MM.1S (cell line): ENCODE data around the gene BBOX1.

Experiments used
- DNase-seq: peaks from one replicate; pipeline ENCODE4 v3.0.0-alpha.2; 2015
- H2AFZ ChIP-seq: fragments of 300-600 bp; sonication (generic); 2 replicates; pipeline ENCODE4 v1.6.0; 2016; ENCODE audit warnings: antibody characterized with exemption, low read length
- H3F3A ChIP-seq: fragments of 300-600 bp; sonication (generic); 2 replicates; pipeline ENCODE4 v1.6.1; 2016; ENCODE audit warnings: mild to moderate bottlenecking, antibody characterized with exemption, low read length, moderate library complexity, mixed read lengths; ENCODE audit not compliant: insufficient read depth
- H3K27ac ChIP-seq: fragments of 300-600 bp; sonication (generic); 2 replicates; pipeline ENCODE4 v1.5.1; 2016; ENCODE audit warnings: mild to moderate bottlenecking, low read length
- H3K27me3 ChIP-seq: fragments of 300-600 bp; sonication (generic); replicated peaks from 2 replicates; pipeline ENCODE4 v1.6.0; 2016; ENCODE audit warnings: low read length; ENCODE audit not compliant: insufficient read depth
- H3K36me3 ChIP-seq: fragments of 300-600 bp; sonication (generic); replicated peaks from 2 replicates; pipeline ENCODE4 v1.6.1; 2016; ENCODE audit warnings: mild to moderate bottlenecking, low read length, mixed read lengths; ENCODE audit not compliant: insufficient read depth
- H3K4me1 ChIP-seq: fragments of 300-600 bp; sonication (generic); 2 replicates; pipeline ENCODE4 v1.6.1; 2016; ENCODE audit warnings: low read length, mixed read lengths
- H3K4me2 ChIP-seq: fragments of 300-600 bp; sonication (generic); 2 replicates; pipeline ENCODE4 v1.6.0; 2016; ENCODE audit warnings: low read depth, low read length
- H3K4me3 ChIP-seq: fragments of 300-600 bp; sonication (generic); 2 replicates; pipeline ENCODE4 v1.5.1; 2016; ENCODE audit warnings: low read length, mixed read lengths
- H3K79me2 ChIP-seq: fragments of 300-600 bp; sonication (generic); 2 replicates; pipeline ENCODE4 v1.6.1; 2016; ENCODE audit warnings: mixed run types, low read length, mixed read lengths
- H3K9ac ChIP-seq: fragments of 300-600 bp; sonication (generic); 2 replicates; pipeline ENCODE4 v1.6.1; 2016; ENCODE audit warnings: low read length, mixed read lengths
- H3K9me2 ChIP-seq: fragments of 300-600 bp; sonication (generic); replicated peaks from 2 replicates; pipeline ENCODE4 v1.6.1; 2016; ENCODE audit warnings: mild to moderate bottlenecking, low read length, mixed read lengths; ENCODE audit not compliant: insufficient read depth
- H3K9me3 ChIP-seq: fragments of 300-600 bp; sonication (generic); replicated peaks from 2 replicates; pipeline ENCODE4 v1.6.1; 2016; ENCODE audit warnings: mild to moderate bottlenecking, low read length, mixed read lengths; ENCODE audit not compliant: insufficient read depth
- H4K20me1 ChIP-seq: fragments of 300-600 bp; sonication (generic); 2 replicates; pipeline ENCODE4 v1.6.1; 2016; ENCODE audit warnings: mild to moderate bottlenecking, low read length, moderate library complexity, mixed read lengths; ENCODE audit not compliant: insufficient read depth
- CTCF ChIP-seq: fragments of 300-600 bp; sonication (generic); IDR thresholded peaks from 2 replicates; pipeline ENCODE4 v1.5.1; 2016; ENCODE audit warnings: antibody characterized with exemption, low read length, mixed read lengths
- EZH2 ChIP-seq: fragments of 300-600 bp; sonication (generic); optimal IDR thresholded peaks from 2 replicates; pipeline ENCODE3; 2017; ENCODE audit warnings: low read depth, mild to moderate bottlenecking, antibody characterized with exemption, low read length, mixed read lengths
- EZH2phosphoT487 ChIP-seq: fragments of 300-600 bp; sonication (generic); IDR thresholded peaks from 2 replicates; pipeline ENCODE4 v1.6.1; 2018; ENCODE audit warnings: antibody characterized with exemption, low read length

BBOX1 gene

GRCh38 chr11:27058456-27058855 is 17.8 kb downstream of the BBOX1 start:
- no peaks in the 10 kb centered on the region for H3F3A ChIP-seq
- H3K27me3 ChIP-seq = no peaks in the 10 kb centered on the region
- H3K79me2 ChIP-seq = no peaks in the 10 kb centered on the region
- no peak for DNase-seq
- no peak overlapping the region for H3K4me3 ChIP-seq
- H4K20me1 ChIP-seq = no peaks in the 10 kb centered on the region
- H3K27ac ChIP-seq = no peak overlapping the region
- H3K9me2 ChIP-seq = no peaks in the 10 kb centered on the region
- no peak overlapping the region for H2AFZ ChIP-seq
- H3K36me3 ChIP-seq = no peaks in the 10 kb centered on the region
- no peak overlapping the region for H3K9ac ChIP-seq
- no peak overlapping the region for H3K4me2 ChIP-seq
- no peaks in the 10 kb centered on the region for H3K9me3 ChIP-seq
- no peaks in the 10 kb centered on the region for H3K4me1 ChIP-seq
- TF ChIP-seq CTCF (no peak), EZH2phosphoT487 (no peak), EZH2 (no peak)

- H3K27ac ChIP-seq = no peak overlapping the region
- no peaks in the 10 kb centered on the region for H3F3A ChIP-seq
- H3K9me3 ChIP-seq = no peaks in the 10 kb centered on the region
- H3K4me1 ChIP-seq = no peaks in the 10 kb centered on the region
- H3K9ac ChIP-seq = no peak overlapping the region
- no peak for DNase-seq
- H4K20me1 ChIP-seq = no peaks in the 10 kb centered on the region
- no peaks in the 10 kb centered on the region for H3K36me3 ChIP-seq
- no peaks in the 10 kb centered on the region for H3K9me2 ChIP-seq
- no peak overlapping the region for H3K4me2 ChIP-seq
- H3K4me3 ChIP-seq = no peak overlapping the region
- no peaks in the 10 kb centered on the region for H3K79me2 ChIP-seq
- no peak for TF ChIP-seq CTCF
- no peak for TF ChIP-seq EZH2
- no peak for TF ChIP-seq EZH2phosphoT487
- no peak overlapping the region for H2AFZ ChIP-seq
- no peaks in the 10 kb centered on the region for H3K27me3 ChIP-seq
Observed at GRCh38 chr11:27059431-27059830, 18.8 kb downstream of the BBOX1 start.

GRCh38 chr11:27060816-27061460 is 20.3 kb downstream of the BBOX1 start:
- Histone ChIP-seq H3K79me2 (no peaks in the 10 kb centered on the region), H3K4me2 (no peak overlapping the region), H3K4me1 (no peaks in the 10 kb centered on the region), H3K27me3 (no peaks in the 10 kb centered on the region), H3K9me3 (no peaks in the 10 kb centered on the region), H2AFZ (no peak overlapping the region), H3F3A (no peaks in the 10 kb centered on the region), H3K9ac (no peak overlapping the region), H3K36me3 (no peaks in the 10 kb centered on the region), H3K9me2 (no peaks in the 10 kb centered on the region), H3K4me3 (no peak overlapping the region), H4K20me1 (no peaks in the 10 kb centered on the region), H3K27ac (no peak overlapping the region)
- no peak for TF ChIP-seq EZH2phosphoT487
- no peak for TF ChIP-seq EZH2
- no peak for TF ChIP-seq CTCF
- DNase-seq = no peak
